Immature natural killer cell (primary cell): Measurements from ENCODE around the gene SPACA7. TPM values are rescaled to one million over a fixed set of nuclear protein-coding genes. Genes with fewer than 3 reads are reported as not detected.

Source experiments
- DNase-seq, 3 donors: peaks; one replicate each; pipeline ENCODE4 v3.0.0; 2022; ENCODE audit warnings: mixed read lengths in 1 of 3
- H3K27ac Mint-ChIP-seq, 6 donors: one replicate each; pipeline ENCODE4 v1.8.0; 2020; ENCODE audit warnings: mixed read lengths in 6 of 6, mild to moderate bottlenecking in 5 of 6, inconsistent platforms in 4 of 6, moderate library complexity in 3 of 6
- H3K27me3 Mint-ChIP-seq, 3 donors: one replicate each; pipeline ENCODE4 v1.8.0; 2020 to 2021; ENCODE audit warnings: low read depth in 3 of 3, mild to moderate bottlenecking in 3 of 3, mixed read lengths in 3 of 3, moderate library complexity in 3 of 3, inconsistent platforms in 1 of 3
- H3K36me3 Mint-ChIP-seq, 3 donors: one replicate each; pipeline ENCODE4 v1.8.0; 2020; ENCODE audit warnings: mixed read lengths in 3 of 3, inconsistent platforms in 2 of 3, mild to moderate bottlenecking in 2 of 3
- H3K4me1 Mint-ChIP-seq, 2 donors: one replicate each; pipeline ENCODE4 v1.8.0; 2020; ENCODE audit warnings: inconsistent platforms in 2 of 2, mild to moderate bottlenecking in 2 of 2, mixed read lengths in 2 of 2, moderate library complexity in 1 of 2
- H3K4me3 Mint-ChIP-seq, 5 donors: one replicate each; pipeline ENCODE4 v1.8.0; 2020; ENCODE audit warnings: mild to moderate bottlenecking in 5 of 5, mixed read lengths in 5 of 5, inconsistent platforms in 3 of 5, moderate library complexity in 3 of 5
- H3K9me3 Mint-ChIP-seq, 6 donors: one replicate each; pipeline ENCODE4 v1.8.0; 2020; ENCODE audit warnings: mild to moderate bottlenecking in 6 of 6, mixed read lengths in 6 of 6, inconsistent platforms in 4 of 6, moderate library complexity in 3 of 6
- polyA plus RNA-seq, 3 donors: library from polyadenylated mRNA; unstranded; fragments of 300-500 nt; fragmentation: Illumina TruSeq; gene quantifications; one replicate each; pipeline ENCODE4 v1.2.3, GENCODE V29; 2021

SPACA7 gene
- polyA plus RNA-seq, 3 donors from 2014 or later = not detected

DNA sequence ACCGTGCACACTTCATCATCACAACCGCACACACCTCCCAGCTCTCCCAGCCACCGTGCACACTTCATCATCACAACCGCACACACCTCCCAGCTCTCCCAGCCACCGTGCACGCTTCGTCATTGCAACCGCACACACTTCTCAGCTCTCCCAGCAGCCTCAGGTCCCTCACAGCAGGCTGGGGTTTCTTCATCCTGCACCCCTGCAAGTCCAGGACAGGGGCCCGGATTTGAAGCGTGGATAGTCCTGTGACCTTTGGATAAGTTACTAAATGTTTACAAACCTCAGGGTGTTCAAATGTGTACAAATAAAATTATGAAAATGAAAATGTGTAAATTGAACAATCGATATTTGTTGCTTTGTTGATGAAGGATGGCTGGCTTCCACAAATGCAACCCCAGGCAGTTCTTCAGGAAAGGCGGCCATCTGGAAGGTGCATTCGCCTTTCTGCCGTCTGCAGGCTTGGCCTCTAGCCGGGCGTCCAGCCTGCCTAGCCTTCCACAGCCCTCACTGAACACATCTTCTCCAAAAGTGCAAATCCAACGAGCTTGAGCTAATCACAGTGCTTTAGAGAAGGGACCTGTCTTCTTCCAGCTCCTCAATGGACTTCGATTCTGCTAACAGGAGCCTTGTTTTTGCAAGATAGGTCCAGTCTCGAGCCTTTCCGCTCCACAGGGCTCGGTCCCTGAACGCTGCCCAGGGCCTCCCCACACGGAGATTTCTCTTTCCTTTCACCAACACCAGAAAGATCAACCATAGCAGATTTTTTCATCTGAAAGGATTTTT lies 74.2 kb downstream of the SPACA7 start:
- no peak overlapping the region for H3K27ac Mint-ChIP-seq
- H3K4me3 Mint-ChIP-seq = no peak overlapping the region
- H3K36me3 Mint-ChIP-seq = no peaks in the 10 kb centered on the region
- peaks cover 0 to 2% (median 0%) of the 10 kb centered on the region in 6 donors for H3K9me3 Mint-ChIP-seq
- no peaks in the 10 kb centered on the region for H3K4me1 Mint-ChIP-seq
- peaks cover 0 to 1% (median 0%) of the 10 kb centered on the region in 3 donors for H3K27me3 Mint-ChIP-seq
- DNase-seq = no peak

DNA sequence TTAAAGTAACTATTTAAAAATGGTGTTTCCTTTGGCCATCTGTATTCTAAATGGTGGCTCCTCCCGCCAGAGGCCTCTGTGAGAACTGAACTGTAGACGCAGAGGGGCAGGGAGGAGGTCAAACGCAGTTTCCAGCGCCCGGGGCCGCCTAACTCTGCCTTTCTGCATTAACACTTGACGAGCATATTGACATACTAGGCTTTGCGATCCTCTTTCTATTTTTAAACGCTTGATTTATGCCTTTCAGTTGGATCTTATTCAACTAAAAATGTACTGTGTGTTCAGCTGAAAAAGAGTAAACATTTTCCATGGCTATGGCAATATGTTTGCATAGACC lies 74.7 kb downstream of the SPACA7 start:
- DNase-seq = no peak
- H3K9me3 Mint-ChIP-seq = peaks cover 0 to 2% (median 0%) of the 10 kb centered on the region in 6 donors
- H3K4me1 Mint-ChIP-seq = no peaks in the 10 kb centered on the region
- no peak overlapping the region for H3K4me3 Mint-ChIP-seq
- H3K27ac Mint-ChIP-seq = no peak overlapping the region
- no peaks in the 10 kb centered on the region for H3K36me3 Mint-ChIP-seq
- peaks cover 0 to 1% (median 0%) of the 10 kb centered on the region in 3 donors for H3K27me3 Mint-ChIP-seq

DNA sequence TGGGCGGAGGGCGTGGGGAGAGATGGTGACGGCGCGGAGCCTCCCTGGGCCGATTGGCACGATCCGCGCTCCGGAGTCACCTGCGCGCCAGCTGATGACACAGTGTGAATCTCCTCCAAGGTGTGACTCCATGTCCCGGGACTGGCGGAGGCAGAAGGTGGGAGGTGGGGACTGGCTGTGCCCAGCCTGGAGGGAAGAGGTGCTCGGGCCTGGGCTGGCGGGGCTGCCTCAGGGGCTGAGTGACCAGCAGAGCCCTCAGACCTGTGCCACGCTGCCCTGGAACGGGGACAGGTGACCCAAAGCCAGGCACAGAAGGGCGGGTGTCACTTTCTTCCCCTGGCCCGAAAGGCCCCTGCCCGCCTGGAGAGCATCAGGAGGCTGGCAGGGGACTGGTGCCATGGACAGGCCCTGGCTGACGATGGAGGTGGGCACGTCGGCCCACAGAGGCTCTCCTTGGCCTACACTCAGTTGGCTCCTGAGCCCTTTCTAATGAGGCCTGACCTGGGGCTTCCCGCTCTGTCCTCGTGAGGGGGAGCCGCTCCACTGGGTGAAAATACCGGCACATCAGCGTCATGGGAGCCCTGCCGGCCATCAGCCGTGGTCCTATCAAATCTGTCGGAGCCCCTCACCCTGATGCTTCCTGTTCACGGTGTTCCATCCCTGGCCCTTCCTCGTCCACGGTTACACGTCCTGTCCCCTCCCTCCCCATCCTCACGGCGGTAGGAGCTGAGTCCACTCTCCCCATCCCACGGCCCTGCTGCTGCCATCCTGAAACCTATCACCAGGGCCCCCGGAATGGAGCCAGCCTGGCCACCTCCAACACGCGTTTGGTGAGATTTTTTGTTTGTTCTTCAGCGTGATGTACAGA lies 75.6 kb downstream of the SPACA7 start:
- no peaks in the 10 kb centered on the region for H3K4me1 Mint-ChIP-seq
- H3K4me3 Mint-ChIP-seq = no peak overlapping the region
- DNase-seq = no peak
- peaks cover 0 to 2% (median 1%) of the 10 kb centered on the region in 3 donors for H3K27me3 Mint-ChIP-seq
- H3K27ac Mint-ChIP-seq = no peak overlapping the region
- peaks cover 0 to 2% (median 0%) of the 10 kb centered on the region in 6 donors for H3K9me3 Mint-ChIP-seq
- H3K36me3 Mint-ChIP-seq = no peaks in the 10 kb centered on the region

DNA sequence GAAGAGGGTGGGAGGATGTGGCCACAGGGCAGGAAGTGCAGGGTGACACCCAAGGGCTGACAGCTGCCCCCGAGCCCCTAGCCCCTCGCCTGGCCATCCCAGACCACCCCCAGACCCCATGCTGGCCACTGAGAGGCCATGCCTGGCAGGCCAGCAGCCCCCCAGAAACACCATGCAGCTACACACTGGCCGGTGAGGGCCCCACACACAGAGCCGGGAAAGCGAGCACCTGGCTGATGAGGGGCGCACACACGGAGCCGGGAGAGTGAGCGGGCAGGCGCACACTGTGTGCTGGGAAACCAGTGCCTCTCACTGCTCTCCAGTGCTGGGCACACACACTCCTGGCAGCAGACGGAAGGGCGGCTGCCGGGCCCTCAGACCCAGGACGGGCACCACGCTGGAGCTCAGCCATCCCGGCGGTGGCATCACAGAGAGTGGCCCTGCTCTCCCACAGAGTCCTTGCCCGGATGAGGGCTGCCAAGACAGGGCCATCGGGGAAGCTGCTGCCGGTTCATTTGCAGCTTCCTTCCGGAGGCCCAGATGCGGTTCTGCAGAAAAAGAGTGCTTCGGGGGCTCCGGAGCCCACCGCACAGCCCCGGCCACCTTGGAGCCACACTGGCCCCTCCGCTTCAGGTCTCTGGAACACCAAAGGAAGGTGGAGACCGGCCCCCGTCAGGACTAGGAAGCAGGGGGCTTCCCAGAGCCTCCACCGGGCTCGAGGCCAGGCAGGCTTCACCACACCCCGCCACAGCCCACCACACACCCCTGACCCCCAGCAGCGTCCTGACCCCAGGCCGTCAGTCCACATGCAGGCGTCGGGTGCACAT lies 76.4 kb downstream of the SPACA7 start:
- Mint-ChIP-seq H3K27ac (no peak overlapping the region), H3K4me3 (no peak overlapping the region), H3K9me3 (peaks cover 0 to 2% (median 0%) of the 10 kb centered on the region in 6 donors), H3K27me3 (peaks cover 0 to 2% (median 1%) of the 10 kb centered on the region in 3 donors), H3K4me1 (no peaks in the 10 kb centered on the region), H3K36me3 (no peaks in the 10 kb centered on the region)
- DNase-seq = no peak

DNA sequence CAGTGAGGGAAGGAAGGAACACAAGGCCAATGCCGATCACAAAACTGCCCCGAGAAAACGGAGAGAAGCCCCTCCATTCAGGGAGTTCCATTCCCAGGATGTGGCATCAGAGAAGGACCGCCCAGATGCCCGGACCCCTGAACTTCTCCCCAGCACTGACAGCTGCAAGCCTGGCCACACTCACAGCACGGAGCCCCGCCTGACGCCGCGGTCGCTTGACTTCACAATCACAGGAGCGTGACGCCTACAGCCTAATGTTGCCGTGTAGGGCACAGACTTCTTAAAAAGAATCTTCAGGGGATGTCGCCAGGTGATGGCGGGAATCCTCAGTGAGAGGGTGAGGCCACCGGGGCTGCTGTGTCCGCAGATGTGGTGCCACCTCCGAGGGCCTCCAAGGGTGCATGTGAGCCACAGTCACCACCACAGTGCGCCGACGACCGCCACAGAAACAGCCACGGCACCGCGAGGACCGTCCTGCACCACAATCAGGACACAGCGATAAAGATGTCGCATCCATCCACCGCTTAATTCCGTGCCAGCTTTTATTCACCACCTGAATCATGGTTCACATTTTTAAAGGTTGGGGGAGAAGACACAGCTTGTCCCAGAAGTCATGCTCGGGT lies 77.2 kb downstream of the SPACA7 start:
- Mint-ChIP-seq H3K27me3 (peaks cover 0 to 2% (median 1%) of the 10 kb centered on the region in 3 donors), H3K4me3 (no peak overlapping the region), H3K4me1 (no peaks in the 10 kb centered on the region), H3K36me3 (no peaks in the 10 kb centered on the region), H3K27ac (no peak overlapping the region), H3K9me3 (peaks cover 0 to 2% (median 0%) of the 10 kb centered on the region in 6 donors)
- DNase-seq = no peak

DNA sequence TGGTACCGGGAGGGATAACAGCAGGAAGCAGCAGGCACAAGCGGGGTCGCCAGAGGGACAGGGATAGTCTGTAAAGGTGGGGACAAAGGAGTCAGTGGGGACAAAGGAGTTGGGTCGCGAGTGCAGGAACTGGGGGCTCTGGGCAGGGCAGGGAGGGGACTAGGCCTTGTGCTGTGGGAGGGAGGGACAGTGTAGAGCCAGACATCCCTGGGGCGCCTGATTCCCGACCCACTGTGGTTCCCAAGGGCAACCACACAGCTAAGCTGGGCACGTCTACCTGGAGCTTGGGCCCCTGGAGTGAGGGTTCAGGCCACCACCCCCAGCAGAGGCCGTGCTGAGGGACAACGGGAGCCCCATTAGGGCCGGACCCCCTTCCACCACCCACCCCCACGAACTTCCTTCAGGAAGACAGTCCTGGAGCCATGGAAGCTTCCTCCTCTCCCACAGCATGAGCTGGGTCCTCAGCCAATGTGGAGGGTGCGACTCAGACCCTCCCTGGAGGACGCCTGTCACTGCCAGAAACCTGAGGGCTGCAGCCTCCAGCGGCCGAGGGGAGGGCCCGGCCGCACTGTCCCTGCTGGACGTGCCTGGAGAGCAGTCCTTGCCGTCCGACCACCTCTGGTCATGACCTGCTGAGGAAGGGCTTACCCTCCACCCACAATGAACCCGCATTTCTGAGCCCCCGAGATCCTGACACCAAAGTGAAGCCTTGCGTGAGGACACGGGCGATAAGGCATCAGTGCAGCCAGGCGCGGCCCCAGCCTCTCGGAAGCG lies 77.9 kb downstream of the SPACA7 start:
- H3K4me3 Mint-ChIP-seq = no peak overlapping the region
- H3K4me1 Mint-ChIP-seq = no peaks in the 10 kb centered on the region
- H3K9me3 Mint-ChIP-seq = peaks cover 0 to 2% (median 0%) of the 10 kb centered on the region in 6 donors
- H3K36me3 Mint-ChIP-seq = no peaks in the 10 kb centered on the region
- no peak for DNase-seq
- no peak overlapping the region for H3K27ac Mint-ChIP-seq
- H3K27me3 Mint-ChIP-seq = peaks cover 0 to 6% (median 1%) of the 10 kb centered on the region in 3 donors

DNA sequence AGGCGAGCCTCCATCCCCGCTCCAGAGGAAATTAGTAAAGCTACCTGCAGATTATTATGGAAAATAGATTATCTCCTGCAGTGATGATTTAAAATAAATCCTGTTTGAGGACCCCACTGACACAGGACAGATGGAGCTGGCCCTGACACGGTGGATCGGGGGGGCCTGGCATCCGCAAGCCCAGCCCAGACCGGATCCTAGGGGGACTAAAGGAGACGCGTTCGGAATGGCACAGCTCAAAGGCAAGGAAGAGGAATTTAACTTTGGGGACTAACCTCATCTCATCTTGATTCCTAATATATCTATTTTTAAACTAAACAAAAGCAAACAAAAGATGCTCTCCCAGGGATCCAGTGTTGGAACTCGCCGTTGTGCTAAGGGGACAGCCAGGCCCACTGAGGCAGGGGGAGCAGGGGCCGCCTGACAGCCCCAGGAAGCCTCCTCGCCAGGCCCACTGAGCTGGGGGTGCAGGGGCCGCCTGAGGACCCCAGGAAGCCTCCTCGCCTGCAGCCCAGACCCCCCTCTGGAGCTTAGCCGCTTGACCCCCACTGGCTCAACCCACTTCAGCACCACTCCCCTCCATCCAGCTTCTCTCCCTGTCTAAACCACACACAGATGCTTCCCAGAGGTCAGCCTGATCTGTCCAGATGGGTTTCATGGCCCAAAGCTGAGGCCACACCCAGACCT lies 78.6 kb downstream of the SPACA7 start:
- H3K27ac Mint-ChIP-seq = no peak overlapping the region
- no peak for DNase-seq
- no peak overlapping the region for H3K4me3 Mint-ChIP-seq
- H3K4me1 Mint-ChIP-seq = no peaks in the 10 kb centered on the region
- peaks cover 1 to 6% (median 2%) of the 10 kb centered on the region in 3 donors for H3K27me3 Mint-ChIP-seq
- H3K9me3 Mint-ChIP-seq = peaks cover 0 to 2% (median 0%) of the 10 kb centered on the region in 6 donors
- no peaks in the 10 kb centered on the region for H3K36me3 Mint-ChIP-seq

DNA sequence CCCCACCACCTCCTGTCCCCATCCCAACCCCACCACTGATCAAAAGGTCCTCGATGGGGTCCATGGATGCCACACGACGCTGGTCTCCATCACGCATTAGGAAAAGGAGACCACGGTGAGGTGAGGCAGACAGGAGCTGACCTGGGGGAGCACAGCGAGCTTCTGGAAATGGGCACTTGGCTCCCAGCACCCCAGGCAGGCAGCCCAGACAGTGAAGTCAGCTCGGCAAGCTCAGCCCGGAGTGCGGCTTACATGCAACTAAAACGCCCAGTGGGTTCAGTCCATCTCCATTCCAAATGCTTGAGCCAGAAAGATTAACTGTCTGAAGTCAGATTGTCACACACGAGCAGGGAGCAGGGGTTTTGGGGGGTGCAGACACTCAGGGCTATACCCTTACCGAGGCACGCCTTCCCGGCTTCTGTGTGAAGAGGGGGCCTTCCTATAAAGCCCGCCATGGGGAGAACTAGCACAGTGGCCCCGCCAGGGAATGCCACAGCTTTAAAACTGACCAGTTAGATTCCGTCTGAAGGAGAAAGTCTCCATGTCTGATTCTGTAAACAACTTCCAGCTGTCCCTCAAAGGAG lies 79.4 kb downstream of the SPACA7 start:
- no peaks in the 10 kb centered on the region for H3K4me1 Mint-ChIP-seq
- no peak overlapping the region for H3K27ac Mint-ChIP-seq
- DNase-seq = no peak
- H3K27me3 Mint-ChIP-seq = peaks cover 1 to 6% (median 2%) of the 10 kb centered on the region in 3 donors
- peaks cover 0 to 2% (median 0%) of the 10 kb centered on the region in 6 donors for H3K9me3 Mint-ChIP-seq
- H3K36me3 Mint-ChIP-seq = no peaks in the 10 kb centered on the region
- H3K4me3 Mint-ChIP-seq = no peak overlapping the region

DNA sequence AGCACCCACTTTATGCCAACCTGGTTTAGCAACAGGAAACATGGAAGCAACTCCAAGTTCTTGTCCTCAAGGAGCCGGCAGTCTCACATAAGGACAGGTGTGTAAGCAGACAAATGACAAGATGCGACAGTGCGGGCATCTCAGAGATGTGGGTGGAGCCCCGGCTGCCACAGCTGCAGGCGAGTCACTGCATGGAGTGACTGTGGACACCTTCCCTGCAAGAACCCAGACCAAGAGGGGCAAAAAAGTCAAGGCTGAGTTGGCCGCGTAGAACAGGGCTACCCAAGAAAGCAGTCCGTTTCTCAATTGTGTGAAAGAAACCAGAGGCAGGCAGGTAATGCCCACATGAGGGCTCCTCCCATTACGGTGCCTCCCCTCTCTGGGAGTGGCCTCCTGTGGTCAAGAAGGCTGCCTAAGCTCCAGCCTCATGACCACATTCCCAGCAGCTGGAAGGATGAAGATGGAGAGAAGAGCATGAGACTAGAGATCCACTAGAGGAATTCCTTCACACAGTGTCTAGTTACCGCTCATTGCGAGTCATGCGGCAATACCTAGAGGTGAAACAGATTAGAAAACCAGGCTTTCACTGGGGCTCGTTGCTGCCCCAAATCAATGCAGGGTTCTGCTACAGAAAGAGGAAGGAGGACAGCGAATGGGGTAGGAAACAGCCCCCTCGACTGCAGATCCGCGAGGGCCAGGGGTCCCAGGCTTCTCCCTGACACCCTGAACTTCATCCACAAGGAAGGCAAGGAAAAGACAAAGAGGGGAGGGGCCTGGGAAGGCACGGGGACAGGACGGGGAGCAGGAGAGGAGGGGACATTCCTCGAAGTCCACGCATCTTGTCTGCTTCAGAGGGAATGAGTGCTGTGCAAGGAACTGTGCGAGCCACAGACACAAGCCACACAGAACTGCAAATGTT lies 80.2 kb downstream of the SPACA7 start:
- no peak for DNase-seq
- H3K4me3 Mint-ChIP-seq = no peak overlapping the region
- H3K4me1 Mint-ChIP-seq = no peaks in the 10 kb centered on the region
- H3K36me3 Mint-ChIP-seq = no peaks in the 10 kb centered on the region
- no peak overlapping the region for H3K27ac Mint-ChIP-seq
- H3K27me3 Mint-ChIP-seq = peaks cover 1 to 6% (median 2%) of the 10 kb centered on the region in 3 donors
- H3K9me3 Mint-ChIP-seq = peaks cover 0 to 2% (median 0%) of the 10 kb centered on the region in 6 donors

DNA sequence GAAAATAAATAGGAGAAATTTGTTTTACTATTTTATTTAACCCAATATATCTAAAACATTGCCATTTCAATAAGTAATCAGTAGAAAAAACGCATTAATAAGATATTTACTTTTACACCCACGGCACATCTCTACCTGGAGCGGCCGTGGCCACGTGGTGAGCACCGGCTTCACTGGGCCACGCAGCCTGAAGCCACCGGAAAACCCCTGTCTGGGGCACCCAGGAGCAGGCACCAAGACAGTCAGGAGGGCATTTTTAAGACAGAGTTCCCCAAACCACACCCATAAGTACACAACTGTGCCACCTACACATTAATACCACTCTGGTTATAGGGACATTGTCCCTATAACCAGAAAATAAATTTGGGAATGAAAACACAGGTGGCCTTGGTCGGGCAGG lies 80.9 kb downstream of the SPACA7 start:
- Mint-ChIP-seq H3K27me3 (peaks cover 1 to 6% (median 2%) of the 10 kb centered on the region in 3 donors), H3K4me3 (no peak overlapping the region), H3K9me3 (peaks cover 0 to 2% (median 0%) of the 10 kb centered on the region in 6 donors), H3K27ac (no peak overlapping the region), H3K4me1 (no peaks in the 10 kb centered on the region), H3K36me3 (no peaks in the 10 kb centered on the region)
- no peak for DNase-seq

DNA sequence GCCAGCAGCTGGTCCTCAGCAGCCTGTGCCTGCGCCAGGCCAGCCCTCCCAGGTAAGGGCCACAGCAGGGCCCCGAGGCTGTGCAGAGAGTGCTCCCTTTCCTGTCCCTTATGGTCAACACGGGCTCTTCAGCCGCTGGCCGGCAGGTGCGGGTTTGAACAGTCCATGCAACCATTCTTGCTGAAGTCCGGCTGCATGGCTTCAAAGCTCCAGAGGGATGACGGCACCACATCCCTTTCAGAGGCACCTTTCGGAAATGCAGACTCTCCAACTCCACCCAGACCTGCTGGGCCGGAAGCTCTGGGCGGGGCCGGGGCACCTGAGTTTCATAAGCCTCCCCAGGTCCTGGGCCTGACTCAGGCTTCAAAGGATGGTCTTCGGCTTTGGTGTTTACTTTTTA lies 81.3 kb downstream of the SPACA7 start:
- Mint-ChIP-seq H3K36me3 (peaks cover 0 to 3% (median 0%) of the 10 kb centered on the region in 3 donors), H3K4me1 (no peaks in the 10 kb centered on the region), H3K27ac (no peak overlapping the region), H3K9me3 (peaks cover 0 to 2% (median 0%) of the 10 kb centered on the region in 6 donors), H3K4me3 (no peak overlapping the region), H3K27me3 (peaks cover 1 to 6% (median 2%) of the 10 kb centered on the region in 3 donors)
- DNase-seq = no peak
